Uterus (tissue), 2 donors: ENCODE results near the gene TSC2.
"Not testable (repeated sequence)": the region's sequence is repeated elsewhere in the genome, so short reads cannot be mapped to it uniquely, and the experiment has no call there.

Experiments
- CTCF ChIP-seq, 4 experiments: fragments of 200-600 bp in 2 of 4; fragments of 450-650 bp in 2 of 4; sonication (generic) in 2 of 4; IDR thresholded peaks; one replicate each; pipeline ENCODE4 v1.5.1; 2016 to 2019; ENCODE audit warnings: antibody characterized with exemption in 4 of 4, mild to moderate bottlenecking in 2 of 4, moderate library complexity in 1 of 4
- POLR2A ChIP-seq, 2 donors: fragments of 450-650 bp; IDR thresholded peaks; one replicate each; pipeline ENCODE4 v1.6.1; 2016; ENCODE audit warnings: antibody characterized with exemption in 2 of 2, mild to moderate bottlenecking in 1 of 2, moderate library complexity in 1 of 2

GRCh38 chr16:2109271-2109580 lies 61.4 kb downstream of the TSC2 start:
- TF ChIP-seq CTCF, POLR2A (IDR thresholded peaks at IDR 0.05): not testable (repeated sequence)
